ENCODE data around the gene NKPD1. TPM values are rescaled to one million over a fixed set of nuclear protein-coding genes. Genes with fewer than 3 reads are reported as not detected.
A peak's percentile ranks its signal among the peaks of the same experiment; 100 is the strongest.

NKPD1 gene
- total RNA-seq, 3 donors from 2014 or later (not counting 1 experiment from before 2014, with no cell fraction given) = 0.55 to 1.00 (median 0.66) TPM

DNA sequence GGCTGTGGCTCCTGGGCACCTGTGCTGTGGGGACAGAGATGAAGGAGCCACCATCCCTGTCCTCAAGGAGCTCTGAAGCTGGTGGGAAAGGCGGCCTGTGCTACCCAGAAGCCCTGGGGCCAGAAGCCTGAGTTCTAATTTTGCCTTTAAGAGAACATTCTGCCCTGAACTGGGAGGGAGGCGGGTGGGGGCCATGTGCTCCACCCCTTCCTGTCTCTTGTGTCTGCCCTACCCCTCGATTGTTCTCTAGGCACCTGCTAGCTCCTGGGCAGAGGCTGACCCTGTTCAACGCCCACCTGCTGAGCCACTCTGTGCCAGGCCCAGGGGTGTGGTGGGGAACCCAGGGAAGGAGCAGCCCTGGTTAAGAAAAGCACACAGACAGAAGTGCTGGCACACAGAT, 11.4 kb upstream of the NKPD1 start:
- TF ChIP-seq, protein P1, sequence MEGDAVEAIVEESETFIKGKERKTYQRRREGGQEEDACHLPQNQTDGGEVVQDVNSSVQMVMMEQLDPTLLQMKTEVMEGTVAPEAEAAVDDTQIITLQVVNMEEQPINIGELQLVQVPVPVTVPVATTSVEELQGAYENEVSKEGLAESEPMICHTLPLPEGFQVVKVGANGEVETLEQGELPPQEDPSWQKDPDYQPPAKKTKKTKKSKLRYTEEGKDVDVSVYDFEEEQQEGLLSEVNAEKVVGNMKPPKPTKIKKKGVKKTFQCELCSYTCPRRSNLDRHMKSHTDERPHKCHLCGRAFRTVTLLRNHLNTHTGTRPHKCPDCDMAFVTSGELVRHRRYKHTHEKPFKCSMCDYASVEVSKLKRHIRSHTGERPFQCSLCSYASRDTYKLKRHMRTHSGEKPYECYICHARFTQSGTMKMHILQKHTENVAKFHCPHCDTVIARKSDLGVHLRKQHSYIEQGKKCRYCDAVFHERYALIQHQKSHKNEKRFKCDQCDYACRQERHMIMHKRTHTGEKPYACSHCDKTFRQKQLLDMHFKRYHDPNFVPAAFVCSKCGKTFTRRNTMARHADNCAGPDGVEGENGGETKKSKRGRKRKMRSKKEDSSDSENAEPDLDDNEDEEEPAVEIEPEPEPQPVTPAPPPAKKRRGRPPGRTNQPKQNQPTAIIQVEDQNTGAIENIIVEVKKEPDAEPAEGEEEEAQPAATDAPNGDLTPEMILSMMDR (IDR thresholded peaks at IDR 0.05) = no peak
- H3K4me3 ChIP-seq (ENCODE audit: low read length) = no peak overlapping the region
- WGBS (ENCODE audit: insufficient coverage) = 21% methylated on average over 4 of the region's 4 CpGs
- no peaks in the 10 kb centered on the region for H3K36me3 ChIP-seq (ENCODE audit: control insufficient read depth, insufficient read depth, low read length)
- no peaks in the 10 kb centered on the region for H3K36me3 Mint-ChIP-seq
- ATAC-seq (peak; percentile 47 to 64 (median 54)), DNase-seq (peak in 1 of 2 donors; percentile 54)
- peaks cover 59% of the 10 kb centered on the region for H3K4me1 ChIP-seq (ENCODE audit: control insufficient read depth, insufficient read depth, low read length)
- peak overlapping the region; percentile 49 for H3K27ac ChIP-seq (ENCODE audit: low read length)
- H3K27me3 Mint-ChIP-seq (ENCODE audit: low read depth in 2 of 2) = no peaks in the 10 kb centered on the region
- intact Hi-C loops (cut with micrococcal nuclease) = no loop called here
- H3K9me3 ChIP-seq (ENCODE audit: control insufficient read depth, insufficient read depth, low read length) = no peaks in the 10 kb centered on the region
- no peaks in the 10 kb centered on the region for H3K9me3 Mint-ChIP-seq
- peaks cover 11 to 33% of the 10 kb centered on the region in 2 donors for H3K4me1 Mint-ChIP-seq
- H3K27ac Mint-ChIP-seq = peak overlapping the region; percentile 91 to 96
- no peaks in the 10 kb centered on the region for H3K27me3 ChIP-seq (ENCODE audit: control insufficient read depth, insufficient read depth, low read length)
- peak overlapping the region; percentile 31 for H3K4me3 Mint-ChIP-seq

DNA sequence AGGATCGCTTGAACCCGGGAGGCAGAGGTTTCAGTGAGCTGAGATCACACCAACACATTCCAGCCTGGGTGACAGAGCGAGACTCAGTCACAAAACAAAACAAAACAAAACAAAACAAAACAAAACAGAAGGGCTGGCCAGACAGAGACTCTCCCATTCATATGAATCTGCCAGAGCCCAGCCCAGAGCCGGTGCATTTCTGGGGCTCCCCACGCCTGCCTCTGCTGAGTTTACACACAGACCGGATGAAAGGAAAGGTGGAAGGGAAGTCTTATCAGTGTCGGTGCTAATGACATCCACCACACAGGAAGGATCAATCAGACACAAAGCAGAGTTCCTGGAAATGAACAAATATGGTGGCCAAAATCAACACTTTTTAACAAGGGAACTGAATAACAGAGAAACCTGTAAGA, 10.4 kb upstream of the NKPD1 start:
- DNase-seq = peak in 1 of 2 donors; percentile 74
- H3K36me3 ChIP-seq (ENCODE audit: control insufficient read depth, insufficient read depth, low read length) = no peaks in the 10 kb centered on the region
- H3K27ac ChIP-seq (ENCODE audit: low read length) = peak overlapping the region; percentile 68
- H3K27me3 ChIP-seq (ENCODE audit: control insufficient read depth, insufficient read depth, low read length) = no peaks in the 10 kb centered on the region
- WGBS (ENCODE audit: insufficient coverage) = 31% methylated on average over 7 of the region's 7 CpGs
- Mint-ChIP-seq H3K4me1 (peaks cover 11 to 33% of the 10 kb centered on the region in 2 donors), H3K36me3 (no peaks in the 10 kb centered on the region), H3K4me3 (peak overlapping the region; percentile 87), H3K27me3 (ENCODE audit: low read depth in 2 of 2) (no peaks in the 10 kb centered on the region), H3K27ac (peak overlapping the region; percentile 91 to 96), H3K9me3 (no peaks in the 10 kb centered on the region)
- intact Hi-C loops (cut with micrococcal nuclease) = no loop called here
- no peak overlapping the region for H3K4me3 ChIP-seq (ENCODE audit: low read length)
- TF ChIP-seq, protein P1 (IDR thresholded peaks at IDR 0.05) = no peak
- peak; percentile 76 to 86 (median 79) for ATAC-seq
- peaks cover 55% of the 10 kb centered on the region for H3K4me1 ChIP-seq (ENCODE audit: control insufficient read depth, insufficient read depth, low read length)
- no peaks in the 10 kb centered on the region for H3K9me3 ChIP-seq (ENCODE audit: control insufficient read depth, insufficient read depth, low read length)

DNA sequence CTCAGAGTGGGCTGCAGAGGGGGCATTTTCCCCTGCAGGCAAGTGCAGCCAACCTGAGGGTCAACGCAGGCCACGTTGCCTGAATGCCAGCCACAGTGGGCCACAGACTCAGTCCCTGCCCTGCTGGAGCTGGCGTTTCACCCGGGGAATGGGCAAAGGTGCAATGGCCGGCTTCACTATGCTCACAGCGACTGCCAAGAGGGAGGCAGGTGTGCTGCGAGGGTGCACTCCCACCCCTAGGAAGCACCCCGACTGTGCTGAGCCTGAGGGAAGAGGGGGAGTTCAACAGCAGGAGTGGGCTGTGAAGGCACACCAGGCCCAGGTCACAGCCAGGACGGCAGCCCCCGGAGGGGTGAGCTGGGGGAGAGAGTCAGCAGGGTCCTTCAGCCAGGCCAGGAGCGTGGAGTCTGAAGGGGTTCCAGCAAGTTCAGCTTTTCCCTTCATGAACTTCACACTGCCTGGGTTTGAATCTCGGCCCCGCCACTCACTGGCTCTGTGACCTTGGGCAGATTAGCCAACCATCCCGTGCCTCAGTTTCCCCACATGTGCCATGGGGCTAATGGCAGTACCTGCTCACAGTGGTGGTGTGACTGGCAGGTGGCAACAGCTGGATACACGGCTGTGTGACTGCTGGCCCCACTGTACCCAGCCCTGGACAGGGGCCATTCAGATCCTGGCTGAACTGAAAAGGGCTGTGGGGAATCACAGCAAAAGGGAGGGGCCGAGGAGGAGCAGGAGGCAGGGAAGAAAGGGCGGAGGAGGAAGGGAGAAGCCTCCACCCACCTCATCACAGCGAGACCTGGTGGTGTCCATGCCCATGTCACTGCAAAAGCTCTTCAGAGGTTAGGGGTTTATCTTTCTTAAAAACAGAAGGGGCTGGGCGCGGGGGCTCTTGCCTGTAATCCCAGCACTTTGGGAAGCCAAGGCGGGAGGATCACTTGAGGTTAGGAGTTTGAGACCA, 9.6 kb upstream of the NKPD1 start:
- Histone ChIP-seq H3K36me3 (ENCODE audit: control insufficient read depth, insufficient read depth, low read length) (no peaks in the 10 kb centered on the region), H3K27me3 (ENCODE audit: control insufficient read depth, insufficient read depth, low read length) (no peaks in the 10 kb centered on the region), H3K9me3 (ENCODE audit: control insufficient read depth, insufficient read depth, low read length) (no peaks in the 10 kb centered on the region), H3K4me3 (ENCODE audit: low read length) (no peak overlapping the region), H3K27ac (ENCODE audit: low read length) (peak overlapping the region; percentile 68), H3K4me1 (ENCODE audit: control insufficient read depth, insufficient read depth, low read length) (peaks cover 55% of the 10 kb centered on the region)
- no peak for ATAC-seq
- DNase-seq = no peak
- TF ChIP-seq, protein P1 (IDR thresholded peaks at IDR 0.05) = no peak
- Mint-ChIP-seq H3K9me3 (no peaks in the 10 kb centered on the region), H3K36me3 (no peaks in the 10 kb centered on the region), H3K4me1 (peaks cover 11 to 29% of the 10 kb centered on the region in 2 donors), H3K4me3 (peak overlapping the region; percentile 87), H3K27me3 (ENCODE audit: low read depth in 2 of 2) (no peaks in the 10 kb centered on the region), H3K27ac (peak overlapping the region; percentile 91 to 96)
- 95% methylated on average over 18 of the region's 21 CpGs for WGBS (ENCODE audit: insufficient coverage)
- intact Hi-C loops (cut with micrococcal nuclease) = no loop called here
